Trophoblast cell (in vitro differentiated cells and primary cell): ENCODE results near the gene GIPC3.

ENCODE experiments used
- DNase-seq, 2 donors: peaks; one replicate each; pipeline ENCODE4 v3.0.0-alpha.2; 2016
- H2AFZ ChIP-seq: 2 replicates; pipeline ENCODE4 v1.6.1; 2013; ENCODE audit warnings: low read length, moderate library complexity, mild to moderate bottlenecking; ENCODE audit not compliant: insufficient read depth, poor library complexity
- H2AK5ac ChIP-seq: 2 replicates; pipeline ENCODE4 v1.6.1; 2013; ENCODE audit warnings: mild to moderate bottlenecking, low read length
- H2BK120ac ChIP-seq: 2 replicates; pipeline ENCODE4 v1.6.1; 2013; ENCODE audit warnings: low read length, mild to moderate bottlenecking, moderate library complexity; ENCODE audit not compliant: insufficient read depth, poor library complexity
- H2BK12ac ChIP-seq: 2 replicates; pipeline ENCODE4 v1.6.1; 2013; ENCODE audit warnings: mild to moderate bottlenecking, low read length, moderate library complexity
- H2BK5ac ChIP-seq: 2 replicates; pipeline ENCODE4 v1.6.1; 2013; ENCODE audit warnings: low read length, low read depth, moderate library complexity, mild to moderate bottlenecking; ENCODE audit not compliant: poor library complexity
- H3K14ac ChIP-seq: 2 replicates; pipeline ENCODE4 v1.6.1; 2013; ENCODE audit warnings: mild to moderate bottlenecking, low read length
- H3K18ac ChIP-seq: 2 replicates; pipeline ENCODE4 v1.6.1; 2013; ENCODE audit warnings: mild to moderate bottlenecking, low read length
- H3K23ac ChIP-seq: 2 replicates; pipeline ENCODE4 v1.6.1; 2013; ENCODE audit warnings: low read length
- H3K27ac ChIP-seq: 2 replicates; pipeline ENCODE4 v1.5.1; 2013; ENCODE audit warnings: low read depth, mild to moderate bottlenecking, inconsistent platforms, low read length, moderate library complexity
- H3K27me3 ChIP-seq: 2 replicates; pipeline ENCODE4 v1.6.1; 2013; ENCODE audit warnings: inconsistent platforms, mild to moderate bottlenecking, low read length, moderate library complexity; ENCODE audit not compliant: insufficient read depth
- H3K36me3 ChIP-seq, 2 experiments: 1 replicate in 1 of 2; 2 replicates in 1 of 2; pipeline ENCODE4 v1.6.1; 2013; ENCODE audit warnings: low read length in 2 of 2, mild to moderate bottlenecking in 2 of 2, moderate library complexity in 1 of 2; ENCODE audit not compliant: insufficient read depth in 2 of 2, control insufficient read depth in 1 of 2
- H3K4ac ChIP-seq: 2 replicates; pipeline ENCODE4 v1.6.1; 2013; ENCODE audit warnings: low read depth, mild to moderate bottlenecking, low read length, moderate library complexity
- H3K4me1 ChIP-seq, 2 experiments: 1 replicate in 1 of 2; 2 replicates in 1 of 2; pipeline ENCODE4 v1.6.1; 2013; ENCODE audit warnings: low read length in 2 of 2, mild to moderate bottlenecking in 2 of 2, moderate library complexity in 1 of 2; ENCODE audit not compliant: insufficient read depth in 2 of 2, control insufficient read depth in 1 of 2
- H3K4me2 ChIP-seq: 2 replicates; pipeline ENCODE4 v1.6.1; 2013; ENCODE audit warnings: inconsistent platforms, mild to moderate bottlenecking, low read length, moderate library complexity
- H3K4me3 ChIP-seq: 2 replicates; pipeline ENCODE4 v1.5.1; 2013; ENCODE audit warnings: mild to moderate bottlenecking, low read depth, low read length, inconsistent platforms
- H3K79me1 ChIP-seq: one replicate; pipeline ENCODE4 v1.6.1; 2013; ENCODE audit warnings: low read length
- H3K79me2 ChIP-seq: 2 replicates; pipeline ENCODE4 v1.6.1; 2013; ENCODE audit warnings: low read length, mild to moderate bottlenecking; ENCODE audit not compliant: control insufficient read depth, insufficient read depth, poor library complexity
- H3K9ac ChIP-seq: 2 replicates; pipeline ENCODE4 v1.6.1; 2013; ENCODE audit warnings: mild to moderate bottlenecking, low read length
- H3K9me3 ChIP-seq: 2 replicates; pipeline ENCODE4 v1.6.1; 2013; ENCODE audit warnings: low read depth, mild to moderate bottlenecking, control low read depth, inconsistent platforms, low read length; ENCODE audit not compliant: insufficient read depth
- H4K12ac ChIP-seq: 2 replicates; pipeline ENCODE4 v1.6.1; 2013; ENCODE audit warnings: low read depth, mild to moderate bottlenecking, low read length, moderate library complexity
- H4K8ac ChIP-seq: 2 replicates; pipeline ENCODE4 v1.6.1; 2013; ENCODE audit warnings: low read depth, mild to moderate bottlenecking, low read length, moderate library complexity
- H4K91ac ChIP-seq: one replicate; pipeline ENCODE4 v1.6.1; 2013; ENCODE audit warnings: low read depth, mild to moderate bottlenecking, low read length, moderate library complexity
- WGBS: extraction: QIAGEN DNeasy Blood & Tissue Kit; methylation state at CpG from one replicate; pipeline ENCODE4 v1.1.7; 2013; ENCODE audit warnings: missing lambda C conversion rate; ENCODE audit not compliant: insufficient read length, insufficient coverage; ENCODE audit errors: extremely low coverage; 5-methylcytosine and 5-hydroxymethylcytosine counted together

The GIPC3 gene

DNA sequence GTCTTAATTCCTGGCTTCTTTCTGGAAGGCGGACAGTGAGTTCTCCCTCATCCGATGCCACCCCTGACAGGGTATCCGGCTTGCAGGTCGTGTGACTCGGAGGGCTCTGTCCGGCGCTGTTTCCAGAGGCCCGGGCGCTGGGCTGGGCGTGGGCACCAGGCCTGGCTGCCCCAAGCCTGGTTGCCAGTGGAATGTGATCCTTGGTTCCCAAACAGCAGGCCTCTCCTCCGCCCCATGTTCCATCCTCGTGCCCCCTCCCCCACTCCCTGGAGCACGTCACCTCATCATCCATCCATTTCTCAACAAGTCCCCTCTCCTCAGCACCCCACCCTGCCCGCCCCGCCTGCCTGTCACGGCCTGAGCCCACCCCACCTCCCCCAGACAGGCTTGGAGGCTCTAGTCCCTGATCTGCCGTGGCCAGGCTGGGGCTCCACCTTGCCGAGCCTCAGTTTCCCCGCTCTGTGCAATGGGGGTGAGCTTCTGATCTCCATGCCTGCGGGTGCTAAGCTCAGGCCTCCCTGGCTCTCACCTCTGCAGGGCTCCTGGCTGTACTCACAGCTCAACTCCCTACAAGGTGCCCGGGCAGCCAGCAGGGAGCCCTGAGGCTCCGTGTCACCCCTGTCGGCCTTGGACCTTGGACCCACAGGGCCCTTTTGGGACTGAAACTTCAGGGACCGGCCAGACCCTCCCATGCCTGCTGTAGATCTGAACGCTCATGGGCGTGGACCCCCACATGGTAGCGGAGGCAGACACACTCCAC lies 19.1 kb downstream of the GIPC3 start:
- Histone ChIP-seq H4K91ac (no peak overlapping the region), H4K8ac (no peak overlapping the region), H3K79me2 (no peaks in the 10 kb centered on the region), H3K36me3 (no peaks in the 10 kb centered on the region), H2BK5ac (no peak overlapping the region), H3K18ac (no peak overlapping the region), H3K4me1 (peaks cover 13 to 14% of the 10 kb centered on the region in 2 experiments), H3K4ac (no peak overlapping the region), H3K27ac (no peak overlapping the region), H2AFZ (no peak overlapping the region), H2BK120ac (no peak overlapping the region), H2AK5ac (no peak overlapping the region), H3K9ac (no peak overlapping the region), H3K79me1 (peaks cover 2% of the 10 kb centered on the region), H3K9me3 (peaks cover 6% of the 10 kb centered on the region), H3K4me2 (no peak overlapping the region), H4K12ac (no peak overlapping the region), H3K14ac (no peak overlapping the region), H3K23ac (no peak overlapping the region), H3K4me3 (no peak overlapping the region), H2BK12ac (no peak overlapping the region), H3K27me3 (no peaks in the 10 kb centered on the region)
- no peak for DNase-seq
- no CpG with 5 or more reads among the region's 27 CpGs for WGBS

DNA sequence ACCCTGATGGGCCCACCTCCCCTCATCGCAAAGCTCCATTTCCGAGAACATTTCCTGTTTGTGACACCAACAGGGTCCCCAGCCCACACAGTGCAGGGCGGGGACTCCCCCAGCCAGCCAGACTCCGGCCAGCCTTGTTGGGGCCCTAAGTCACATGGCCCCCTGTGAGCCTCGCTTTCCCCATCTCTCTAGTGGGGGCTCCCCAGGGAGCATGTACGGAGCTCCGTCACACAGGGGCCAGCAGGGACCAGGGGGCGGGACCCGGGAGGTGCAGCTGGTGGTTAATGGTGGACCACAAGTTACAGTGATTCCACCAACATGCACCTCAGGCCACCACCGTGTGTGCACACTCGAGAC lies 19.7 kb downstream of the GIPC3 start:
- no peak overlapping the region for H4K8ac ChIP-seq
- no peaks in the 10 kb centered on the region for H3K27me3 ChIP-seq
- no peak overlapping the region for H2BK120ac ChIP-seq
- no peak overlapping the region for H3K14ac ChIP-seq
- no peak overlapping the region for H4K91ac ChIP-seq
- H2AFZ ChIP-seq, result no peak overlapping the region
- H2BK12ac ChIP-seq, result no peak overlapping the region
- H3K4me1 ChIP-seq, result peaks cover 13 to 14% of the 10 kb centered on the region in 2 experiments
- WGBS, result no CpG with 5 or more reads among the region's 11 CpGs
- DNase-seq, result no peak
- no peak overlapping the region for H3K27ac ChIP-seq
- peaks cover 2% of the 10 kb centered on the region for H3K79me1 ChIP-seq
- H3K4me3 ChIP-seq, result peak overlapping the region; percentile 42
- H3K4me2 ChIP-seq, result no peak overlapping the region
- peaks cover 7% of the 10 kb centered on the region for H3K9me3 ChIP-seq
- H2BK5ac ChIP-seq, result no peak overlapping the region
- H3K9ac ChIP-seq, result no peak overlapping the region
- H3K79me2 ChIP-seq, result no peaks in the 10 kb centered on the region
- no peak overlapping the region for H3K4ac ChIP-seq
- H2AK5ac ChIP-seq, result no peak overlapping the region
- H3K23ac ChIP-seq, result no peak overlapping the region
- no peaks in the 10 kb centered on the region for H3K36me3 ChIP-seq
- H3K18ac ChIP-seq, result no peak overlapping the region
- no peak overlapping the region for H4K12ac ChIP-seq

DNA sequence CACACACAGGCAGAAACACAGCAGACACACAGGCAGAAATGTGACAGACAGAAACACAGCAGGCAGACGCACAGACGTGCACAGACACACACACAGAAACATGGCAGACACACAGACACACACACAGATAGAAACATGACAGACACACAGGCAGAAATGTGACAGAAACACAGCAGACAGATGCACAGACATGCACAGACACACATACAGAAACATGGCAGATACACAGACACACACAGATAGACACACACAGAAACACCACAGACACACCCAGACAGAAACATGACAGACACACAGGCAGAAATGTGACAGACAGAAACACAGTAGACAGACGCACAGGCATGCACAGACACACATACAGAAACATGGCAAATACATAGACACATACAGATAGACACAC lies 20.1 kb downstream of the GIPC3 start:
- no peak overlapping the region for H3K18ac ChIP-seq
- no peak overlapping the region for H2BK120ac ChIP-seq
- H3K36me3 ChIP-seq, result peaks cover 3 to 4% of the 10 kb centered on the region in 2 experiments
- no peak overlapping the region for H4K8ac ChIP-seq
- no peak overlapping the region for H2BK12ac ChIP-seq
- H3K9ac ChIP-seq, result no peak overlapping the region
- WGBS, result no CpG with 5 or more reads among the region's 3 CpGs
- no peak overlapping the region for H4K91ac ChIP-seq
- peaks cover 8% of the 10 kb centered on the region for H3K9me3 ChIP-seq
- no peak overlapping the region for H3K14ac ChIP-seq
- no peak overlapping the region for H3K4me2 ChIP-seq
- peak overlapping the region; percentile 42 for H3K4me3 ChIP-seq
- DNase-seq, result no peak
- H3K27ac ChIP-seq, result no peak overlapping the region
- H3K79me2 ChIP-seq, result no peaks in the 10 kb centered on the region
- H2BK5ac ChIP-seq, result no peak overlapping the region
- no peak overlapping the region for H3K4ac ChIP-seq
- H4K12ac ChIP-seq, result no peak overlapping the region
- H2AK5ac ChIP-seq, result no peak overlapping the region
- H2AFZ ChIP-seq, result no peak overlapping the region
- H3K27me3 ChIP-seq, result no peaks in the 10 kb centered on the region
- peaks cover 2% of the 10 kb centered on the region for H3K79me1 ChIP-seq
- H3K23ac ChIP-seq, result no peak overlapping the region
- peaks cover 13 to 14% of the 10 kb centered on the region in 2 experiments for H3K4me1 ChIP-seq

DNA sequence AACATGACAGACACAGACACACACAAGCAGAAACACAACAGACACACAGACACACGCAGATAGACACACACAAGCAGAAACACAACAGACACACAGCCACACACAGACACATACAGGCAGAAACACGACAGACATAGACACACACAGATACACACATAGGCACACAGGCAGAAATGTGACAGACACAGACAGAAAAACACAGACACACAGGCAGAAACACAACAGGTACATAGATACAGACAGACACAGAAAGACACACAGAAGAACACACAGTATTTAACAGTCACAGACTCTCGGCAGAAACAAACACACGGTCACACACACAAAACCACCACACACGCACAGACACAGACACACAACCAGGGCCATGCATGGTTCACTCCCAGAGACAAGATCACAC lies 20.5 kb downstream of the GIPC3 start:
- Histone ChIP-seq H3K4me3 (peak overlapping the region; percentile 47), H2AFZ (no peak overlapping the region)
- no CpG with 5 or more reads among the region's 5 CpGs for WGBS

More for the DNA sequence above, 20.5 kb downstream of the GIPC3 start:
- no peaks in the 10 kb centered on the region for H3K79me2 ChIP-seq
- H4K8ac ChIP-seq, result no peak overlapping the region
- H2BK5ac ChIP-seq, result no peak overlapping the region
- H3K4me1 ChIP-seq, result peaks cover 13 to 14% of the 10 kb centered on the region in 2 experiments
- H3K14ac ChIP-seq, result no peak overlapping the region
- no peak overlapping the region for H3K23ac ChIP-seq
- H3K36me3 ChIP-seq, result peaks cover 6 to 7% of the 10 kb centered on the region in 2 experiments
- no peak overlapping the region for H4K12ac ChIP-seq
- no peak overlapping the region for H3K4me2 ChIP-seq
- no peak overlapping the region for H2AK5ac ChIP-seq
- H3K27me3 ChIP-seq, result no peaks in the 10 kb centered on the region
- H4K91ac ChIP-seq, result no peak overlapping the region
- no peak overlapping the region for H3K27ac ChIP-seq
- no peak for DNase-seq
- H3K18ac ChIP-seq, result no peak overlapping the region
- H3K79me1 ChIP-seq, result peaks cover 2% of the 10 kb centered on the region
- no peak overlapping the region for H3K4ac ChIP-seq
- no peak overlapping the region for H2BK120ac ChIP-seq
- H3K9me3 ChIP-seq, result peaks cover 8% of the 10 kb centered on the region
- H2BK12ac ChIP-seq, result no peak overlapping the region
- no peak overlapping the region for H3K9ac ChIP-seq
